IPS-NIHi7 (cell line): ENCODE data around the gene ADAMTS6.
"Not testable (repeated sequence)": the region's sequence is repeated elsewhere in the genome, so short reads cannot be mapped to it uniquely, and the experiment has no call there.

ENCODE experiments used
- DNase-seq: peaks from one replicate; pipeline ENCODE4 v3.0.0; 2012; ENCODE audit warnings: mixed read lengths; ENCODE audit errors: extremely low spot score

ADAMTS6 gene

GRCh38 chr5:65364907-65365306 is 116.8 kb downstream of the ADAMTS6 start:
- DNase-seq, result no peak

- no peak for DNase-seq
Measured at GRCh38 chr5:65363499-65363898, 118.2 kb downstream of the ADAMTS6 start.

GRCh38 chr5:65359981-65360380 is 121.7 kb downstream of the ADAMTS6 start:
- DNase-seq, result no peak

- DNase-seq, result no peak
Measured at GRCh38 chr5:65359569-65359968, 122.2 kb downstream of the ADAMTS6 start.

- no peak for DNase-seq
Measured at GRCh38 chr5:65356274-65356673, 125.4 kb downstream of the ADAMTS6 start.

GRCh38 chr5:65355301-65355700 is 126.4 kb downstream of the ADAMTS6 start:
- no peak for DNase-seq

- no peak for DNase-seq
Measured at GRCh38 chr5:65341835-65342234, 139.9 kb downstream of the ADAMTS6 start.

- no peak for DNase-seq
Measured at GRCh38 chr5:65338606-65339151, 143.0 kb downstream of the ADAMTS6 start.

- peak; percentile 8 for DNase-seq
Measured at GRCh38 chr5:65334077-65334476, 147.6 kb downstream of the ADAMTS6 start.

- no peak for DNase-seq
Measured at GRCh38 chr5:65332591-65332990, 149.1 kb downstream of the ADAMTS6 start.

GRCh38 chr5:65329266-65329665 is 152.5 kb downstream of the ADAMTS6 start:
- no peak for DNase-seq

- DNase-seq, result no peak
Measured at GRCh38 chr5:65327582-65327981, 154.1 kb downstream of the ADAMTS6 start.

- DNase-seq, result no peak
Measured at GRCh38 chr5:65326922-65327321, 154.8 kb downstream of the ADAMTS6 start.

GRCh38 chr5:65324226-65324625 is 157.5 kb downstream of the ADAMTS6 start:
- DNase-seq, result no peak

GRCh38 chr5:65320704-65321103 is 161.0 kb downstream of the ADAMTS6 start:
- not testable (repeated sequence) for DNase-seq

- no peak for DNase-seq
Measured at GRCh38 chr5:65320250-65320649, 161.5 kb downstream of the ADAMTS6 start.

GRCh38 chr5:65307931-65308330 is 173.8 kb downstream of the ADAMTS6 start:
- DNase-seq, result no peak

- no peak for DNase-seq
Measured at GRCh38 chr5:65307088-65307487, 174.6 kb downstream of the ADAMTS6 start.

GRCh38 chr5:65305913-65306312 is 175.8 kb downstream of the ADAMTS6 start:
- DNase-seq, result no peak

GRCh38 chr5:65299861-65300260 is 181.9 kb downstream of the ADAMTS6 start:
- no peak for DNase-seq

GRCh38 chr5:65296067-65296466 is 185.7 kb downstream of the ADAMTS6 start:
- DNase-seq, result no peak

- no peak for DNase-seq
Measured at GRCh38 chr5:65292196-65292595, 189.5 kb downstream of the ADAMTS6 start.

- no peak for DNase-seq
Measured at GRCh38 chr5:65290677-65291076, 191.0 kb downstream of the ADAMTS6 start.

GRCh38 chr5:65288657-65289056 is 193.1 kb downstream of the ADAMTS6 start:
- no peak for DNase-seq
